HG02970 (cell line): ENCODE data around the gene TSPAN11.
"Not testable (repeated sequence)": the region's sequence is repeated elsewhere in the genome, so short reads cannot be mapped to it uniquely, and the experiment has no call there.

Source experiments
- ATAC-seq: cut with Tn5 transposase; IDR thresholded peaks from one replicate; pipeline ENCODE4 v1.9.1; 2021; ENCODE audit warnings: mild to moderate bottlenecking, moderate library complexity, moderate number of reproducible peaks; ENCODE audit not compliant: unreplicated experiment, low FRiP score

The TSPAN11 gene

GRCh38 chr12:31011746-31012566, 85.4 kb downstream of the TSPAN11 start:
- no peak for ATAC-seq

GRCh38 chr12:31012567-31012891, 86.0 kb downstream of the TSPAN11 start:
- ATAC-seq = not testable (repeated sequence)

GRCh38 chr12:31015215-31015614, 88.7 kb downstream of the TSPAN11 start:
- no peak for ATAC-seq

GRCh38 chr12:31016057-31016456, 89.5 kb downstream of the TSPAN11 start:
- no peak for ATAC-seq

- no peak for ATAC-seq
Measured at GRCh38 chr12:31017535-31017934, 91.0 kb downstream of the TSPAN11 start.

GRCh38 chr12:31018106-31018789, 91.7 kb downstream of the TSPAN11 start:
- no peak for ATAC-seq

- ATAC-seq = no peak
Measured at GRCh38 chr12:31018790-31019505, 92.4 kb downstream of the TSPAN11 start.

- no peak for ATAC-seq
Measured at GRCh38 chr12:31019561-31019960, 93.0 kb downstream of the TSPAN11 start.

- no peak for ATAC-seq
Measured at GRCh38 chr12:31019976-31020375, 93.4 kb downstream of the TSPAN11 start.

- ATAC-seq = no peak
Measured at GRCh38 chr12:31020385-31021166, 94.0 kb downstream of the TSPAN11 start.

- no peak for ATAC-seq
Measured at GRCh38 chr12:31021181-31021580, 94.6 kb downstream of the TSPAN11 start.

GRCh38 chr12:31021809-31022494, 95.4 kb downstream of the TSPAN11 start:
- ATAC-seq = no peak

- ATAC-seq = no peak
Measured at GRCh38 chr12:31023271-31023724, 96.8 kb downstream of the TSPAN11 start.

- no peak for ATAC-seq
Measured at GRCh38 chr12:31026202-31026601, 99.7 kb downstream of the TSPAN11 start.

GRCh38 chr12:31027006-31027405, 100.5 kb downstream of the TSPAN11 start:
- ATAC-seq = not testable (repeated sequence)

- ATAC-seq = no peak
Measured at GRCh38 chr12:31029468-31029867, 102.9 kb downstream of the TSPAN11 start.

- ATAC-seq = no peak
Measured at GRCh38 chr12:31029916-31030562, 103.5 kb downstream of the TSPAN11 start.

GRCh38 chr12:31031951-31032335, 105.4 kb downstream of the TSPAN11 start:
- ATAC-seq = no peak

GRCh38 chr12:31033146-31033545, 106.6 kb downstream of the TSPAN11 start:
- no peak for ATAC-seq
